Peyer's patch (tissue), 4 donors: Measurements from ENCODE around the gene LYPD1. TPM values are rescaled to one million over a fixed set of nuclear protein-coding genes. Genes with fewer than 3 reads are reported as not detected.
"Not testable (repeated sequence)": the region's sequence is repeated elsewhere in the genome, so short reads cannot be mapped to it uniquely, and the experiment has no call there.

Experiments
- DNase-seq, 3 donors: peaks; one replicate each; pipeline ENCODE4 v3.0.0-alpha.2; 2017 to 2019
- H3K27ac ChIP-seq, 4 donors: fragments of 200-600 bp; sonication (generic); one replicate each; pipeline ENCODE4 v1.5.1; 2016 to 2019
- H3K27me3 ChIP-seq, 2 donors: fragments of 200-600 bp; sonication (generic); one replicate each; pipeline ENCODE4 v1.5.1; 2019
- H3K36me3 ChIP-seq, 3 donors: fragments of 200-600 bp; sonication (generic); one replicate each; pipeline ENCODE4 v1.5.1; 2016 to 2019
- H3K4me1 ChIP-seq, 4 donors: fragments of 200-600 bp; sonication (generic); one replicate each; pipeline ENCODE4 v1.5.1; 2016 to 2019
- H3K4me3 ChIP-seq, 4 donors: fragments of 200-600 bp; sonication (generic); 1 replicate in 3 of 4; 2 replicates in 1 of 4; pipeline ENCODE4 v1.5.1; 2016 to 2019; ENCODE audit warnings: mild to moderate bottlenecking in 1 of 4
- H3K9me3 ChIP-seq, 4 donors: fragments of 200-600 bp; sonication (generic); one replicate each; pipeline ENCODE4 v1.5.1; 2016 to 2019; ENCODE audit warnings: mild to moderate bottlenecking in 1 of 4
- POLR2A ChIP-seq, 2 donors: fragments of 450-650 bp; IDR thresholded peaks; one replicate each; pipeline ENCODE4 v1.5.1; 2017; ENCODE audit warnings: antibody characterized with exemption in 2 of 2, mild to moderate bottlenecking in 2 of 2, moderate library complexity in 2 of 2
- total RNA-seq, 4 donors: library from RNA; depleted of rRNA; stranded (reverse); fragments of >200 nt; gene quantifications; one replicate each; pipeline ENCODE4 v1.1.0, GENCODE V29; 2016
- TF ChIP-seq, protein P1 (sequence below), 6 experiments: fragments of 450-650 bp in 4 of 6; fragments of 200-600 bp in 2 of 6; sonication (generic) in 1 of 6; IDR thresholded peaks; one replicate each; pipeline ENCODE4 v1.5.1; 2017 to 2019; ENCODE audit warnings: antibody characterized with exemption in 6 of 6, mild to moderate bottlenecking in 3 of 6, moderate library complexity in 1 of 6

Gene LYPD1
- total RNA-seq, 4 donors from 2014 or later = 0.88 TPM; not detected in 3

DNA sequence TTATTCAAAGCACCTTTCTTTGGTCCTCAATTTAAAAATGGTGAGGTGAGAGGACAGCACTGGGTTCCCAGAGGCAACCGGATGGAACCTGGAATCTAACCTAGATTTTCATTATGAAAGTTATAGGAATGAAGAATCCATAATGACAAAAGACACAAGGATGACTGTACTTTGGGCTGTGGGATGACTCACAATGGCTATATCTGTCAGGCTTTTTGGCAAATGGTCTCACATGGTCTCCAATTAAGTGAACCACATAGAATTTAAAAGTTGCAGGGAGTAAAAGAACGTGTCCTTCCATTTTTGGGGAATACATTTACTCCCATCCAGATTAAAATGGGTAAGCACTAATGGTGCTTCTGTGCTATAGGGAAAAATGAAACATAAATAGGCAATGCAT, 31.8 kb upstream of the LYPD1 start:
- Histone ChIP-seq H3K36me3 (no peaks in the 10 kb centered on the region), H3K4me3 (no peak overlapping the region), H3K27ac (no peak overlapping the region), H3K27me3 (no peaks in the 10 kb centered on the region), H3K4me1 (no peaks in the 10 kb centered on the region), H3K9me3 (no peaks in the 10 kb centered on the region)
- DNase-seq = no peak
- TF ChIP-seq POLR2A (IDR thresholded peaks at IDR 0.05) = no peak

DNA sequence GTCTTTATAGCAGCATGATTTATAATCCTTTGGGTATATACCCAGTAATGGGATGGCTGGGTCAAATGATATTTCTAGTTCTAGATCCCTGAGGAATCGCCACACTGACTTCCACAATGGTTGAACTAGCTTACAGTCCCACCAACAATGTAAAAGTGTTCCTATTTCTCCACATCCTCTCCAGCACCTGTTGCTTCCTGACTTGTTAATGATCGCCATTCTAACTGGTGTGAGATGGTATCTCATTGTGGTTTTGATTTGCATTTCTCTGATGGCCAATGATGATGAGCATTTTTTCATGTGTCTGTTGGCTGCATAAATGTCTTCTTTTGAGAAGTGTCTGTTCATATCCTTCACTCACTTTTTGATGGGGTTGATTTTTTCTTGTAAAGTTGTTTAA, 29.8 kb upstream of the LYPD1 start:
- H3K9me3 ChIP-seq, H3K4me1 ChIP-seq, H3K27me3 ChIP-seq, H3K36me3 ChIP-seq, DNase-seq, H3K27ac ChIP-seq, H3K4me3 ChIP-seq: not testable (repeated sequence)

DNA sequence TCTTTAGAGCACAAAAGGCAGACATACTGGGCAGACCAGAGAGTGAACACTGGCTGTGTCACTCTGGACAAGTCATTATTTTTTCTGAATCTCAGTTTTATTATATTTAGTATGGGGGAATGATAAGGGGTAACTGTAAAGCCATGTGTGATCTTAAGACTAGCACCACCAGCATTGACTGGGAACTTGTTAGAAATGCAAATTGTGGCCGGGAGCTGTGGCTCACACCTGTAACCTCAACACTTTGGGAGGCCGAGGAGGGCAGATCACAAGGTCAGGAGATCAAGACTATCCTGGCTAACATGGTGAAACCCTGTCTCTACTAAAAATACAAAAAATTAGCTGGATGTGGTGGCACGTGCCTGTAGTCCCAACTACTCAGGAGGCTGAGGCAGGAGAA, 28.3 kb upstream of the LYPD1 start:
- not testable (repeated sequence) for H3K4me3 ChIP-seq, H3K27me3 ChIP-seq, DNase-seq, H3K36me3 ChIP-seq, H3K4me1 ChIP-seq, H3K27ac ChIP-seq, H3K9me3 ChIP-seq

DNA sequence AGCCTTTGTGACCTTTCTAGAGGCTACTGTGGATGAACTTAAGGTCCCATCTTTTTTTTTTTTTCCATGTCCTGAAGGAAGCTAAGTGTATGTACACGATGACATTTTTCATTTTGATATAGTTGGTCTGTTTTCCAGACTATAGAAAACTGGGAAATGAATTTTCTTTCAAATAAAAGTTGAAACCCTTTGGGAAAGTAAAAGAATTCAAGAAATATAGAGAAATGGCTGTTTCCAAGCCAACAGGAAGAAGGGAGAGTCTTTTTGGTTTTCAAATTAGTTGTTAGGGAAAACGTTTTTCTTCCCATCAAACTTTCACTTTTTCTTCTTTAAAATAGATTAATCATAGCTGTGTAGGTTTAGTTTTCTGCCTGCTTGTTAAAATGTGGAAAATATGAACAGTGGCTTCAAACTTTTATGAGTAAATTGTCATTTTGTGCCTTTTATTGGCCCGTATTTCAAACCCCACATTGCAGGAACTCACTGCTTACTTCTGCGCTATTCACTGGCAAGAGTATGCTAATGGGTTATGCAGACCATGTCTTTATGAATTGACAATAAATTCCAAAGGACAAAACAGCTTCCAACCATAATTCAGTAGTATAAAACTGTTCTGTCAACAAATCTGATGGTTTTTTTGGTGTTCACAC, 27.7 kb upstream of the LYPD1 start:
- Histone ChIP-seq H3K9me3 (no peaks in the 10 kb centered on the region), H3K36me3 (no peaks in the 10 kb centered on the region), H3K27ac (no peak overlapping the region), H3K4me1 (no peaks in the 10 kb centered on the region), H3K4me3 (no peak overlapping the region), H3K27me3 (no peaks in the 10 kb centered on the region)
- no peak for TF ChIP-seq POLR2A (IDR thresholded peaks at IDR 0.05)
- TF ChIP-seq, protein P1, sequence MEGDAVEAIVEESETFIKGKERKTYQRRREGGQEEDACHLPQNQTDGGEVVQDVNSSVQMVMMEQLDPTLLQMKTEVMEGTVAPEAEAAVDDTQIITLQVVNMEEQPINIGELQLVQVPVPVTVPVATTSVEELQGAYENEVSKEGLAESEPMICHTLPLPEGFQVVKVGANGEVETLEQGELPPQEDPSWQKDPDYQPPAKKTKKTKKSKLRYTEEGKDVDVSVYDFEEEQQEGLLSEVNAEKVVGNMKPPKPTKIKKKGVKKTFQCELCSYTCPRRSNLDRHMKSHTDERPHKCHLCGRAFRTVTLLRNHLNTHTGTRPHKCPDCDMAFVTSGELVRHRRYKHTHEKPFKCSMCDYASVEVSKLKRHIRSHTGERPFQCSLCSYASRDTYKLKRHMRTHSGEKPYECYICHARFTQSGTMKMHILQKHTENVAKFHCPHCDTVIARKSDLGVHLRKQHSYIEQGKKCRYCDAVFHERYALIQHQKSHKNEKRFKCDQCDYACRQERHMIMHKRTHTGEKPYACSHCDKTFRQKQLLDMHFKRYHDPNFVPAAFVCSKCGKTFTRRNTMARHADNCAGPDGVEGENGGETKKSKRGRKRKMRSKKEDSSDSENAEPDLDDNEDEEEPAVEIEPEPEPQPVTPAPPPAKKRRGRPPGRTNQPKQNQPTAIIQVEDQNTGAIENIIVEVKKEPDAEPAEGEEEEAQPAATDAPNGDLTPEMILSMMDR (IDR thresholded peaks at IDR 0.05) = no peak
- DNase-seq = no peak

DNA sequence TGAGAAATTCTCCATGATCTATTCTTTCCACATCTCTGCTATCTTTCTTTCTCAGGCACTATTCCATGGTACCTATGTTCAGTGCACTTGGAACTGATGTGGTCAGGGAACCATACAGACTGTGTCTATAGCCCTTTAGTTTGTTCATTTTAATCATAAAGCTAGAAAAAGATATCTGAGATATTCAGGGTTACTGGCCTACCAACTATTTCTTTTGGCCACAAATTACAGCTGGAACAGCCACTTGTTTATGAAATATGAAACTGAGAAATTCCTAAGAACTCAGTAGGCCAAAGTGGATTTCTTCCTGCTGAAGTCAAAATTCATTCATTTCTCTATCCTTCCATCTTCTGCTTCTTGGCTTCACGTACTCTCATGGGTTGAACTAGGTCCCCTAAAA, 22.8 kb upstream of the LYPD1 start:
- Histone ChIP-seq H3K27ac (no peak overlapping the region), H3K4me1 (no peaks in the 10 kb centered on the region), H3K9me3 (no peaks in the 10 kb centered on the region), H3K4me3 (no peak overlapping the region), H3K27me3 (no peaks in the 10 kb centered on the region), H3K36me3 (no peaks in the 10 kb centered on the region)
- DNase-seq = no peak
- no peak for TF ChIP-seq POLR2A (IDR thresholded peaks at IDR 0.05)
- TF ChIP-seq, protein P1 (IDR thresholded peaks at IDR 0.05) = no peak

DNA sequence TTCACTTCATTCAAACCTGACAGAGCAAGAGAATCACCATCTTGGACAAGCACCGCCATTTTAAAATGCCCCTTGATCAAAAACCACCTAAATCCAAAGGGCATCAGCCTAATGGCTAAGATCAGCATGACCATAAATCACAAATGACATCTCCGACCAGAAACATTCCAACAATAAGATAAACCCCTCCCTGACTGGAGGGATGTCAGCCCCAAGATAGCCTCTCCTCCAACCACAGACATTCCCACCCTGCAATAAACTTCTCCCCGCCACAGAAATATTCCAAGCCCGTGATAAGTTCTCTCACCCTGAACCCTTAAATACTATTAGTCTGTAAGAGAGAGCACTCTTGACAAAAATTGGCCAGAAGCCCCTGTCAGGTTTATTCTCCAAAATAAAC, 21.6 kb upstream of the LYPD1 start:
- H3K36me3 ChIP-seq = no peaks in the 10 kb centered on the region
- no peaks in the 10 kb centered on the region for H3K27me3 ChIP-seq
- no peaks in the 10 kb centered on the region for H3K4me1 ChIP-seq
- DNase-seq = no peak
- no peak overlapping the region for H3K4me3 ChIP-seq
- no peak overlapping the region for H3K27ac ChIP-seq
- no peak for TF ChIP-seq POLR2A (IDR thresholded peaks at IDR 0.05)
- TF ChIP-seq, protein P1 (IDR thresholded peaks at IDR 0.05) = no peak
- no peaks in the 10 kb centered on the region for H3K9me3 ChIP-seq

DNA sequence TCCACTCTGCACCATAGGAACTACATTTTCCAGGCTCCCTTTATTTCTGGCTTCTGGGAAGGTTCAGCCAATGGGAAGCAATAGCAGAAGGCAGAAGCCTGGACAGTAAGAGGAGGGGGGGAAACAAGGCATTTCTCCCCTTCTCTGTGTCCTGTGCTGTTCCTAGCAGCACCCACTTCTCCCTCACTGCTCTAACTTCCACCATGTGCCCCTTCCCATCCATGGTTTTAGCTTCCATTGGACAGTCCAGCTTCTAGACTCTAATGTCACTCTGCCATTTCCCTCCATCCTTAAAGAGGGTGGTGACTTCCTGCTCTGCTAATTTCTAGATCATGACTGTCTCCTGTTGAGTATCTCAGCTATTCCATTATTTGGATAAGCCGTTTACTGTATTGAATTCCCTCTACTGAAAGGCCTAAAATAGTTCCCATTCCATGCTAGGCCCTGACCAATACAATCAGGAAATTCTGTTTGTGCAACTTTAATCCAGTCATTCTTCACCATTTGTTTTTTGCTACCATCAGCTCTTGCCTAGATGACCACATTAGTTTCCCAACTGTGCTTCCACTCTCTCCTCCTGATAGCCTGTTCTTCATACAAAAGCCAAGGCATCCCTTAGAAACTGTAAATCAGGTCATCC, 20.8 kb upstream of the LYPD1 start:
- Histone ChIP-seq H3K4me1 (no peaks in the 10 kb centered on the region), H3K27me3 (no peaks in the 10 kb centered on the region), H3K4me3 (no peak overlapping the region), H3K9me3 (no peaks in the 10 kb centered on the region), H3K36me3 (no peaks in the 10 kb centered on the region), H3K27ac (no peak overlapping the region)
- no peak for DNase-seq
- TF ChIP-seq, protein P1 (IDR thresholded peaks at IDR 0.05) = no peak
- no peak for TF ChIP-seq POLR2A (IDR thresholded peaks at IDR 0.05)
